Activated T-cell treated with anti-CD3 and anti-CD28 coated beads for 48 hours (primary cell): ENCODE results near the gene UNC13A.

Experiments used
- DNase-seq: peaks from one replicate; pipeline ENCODE4 v3.0.0-alpha.2; 2020; ENCODE audit warnings: low read depth

The UNC13A gene

DNA sequence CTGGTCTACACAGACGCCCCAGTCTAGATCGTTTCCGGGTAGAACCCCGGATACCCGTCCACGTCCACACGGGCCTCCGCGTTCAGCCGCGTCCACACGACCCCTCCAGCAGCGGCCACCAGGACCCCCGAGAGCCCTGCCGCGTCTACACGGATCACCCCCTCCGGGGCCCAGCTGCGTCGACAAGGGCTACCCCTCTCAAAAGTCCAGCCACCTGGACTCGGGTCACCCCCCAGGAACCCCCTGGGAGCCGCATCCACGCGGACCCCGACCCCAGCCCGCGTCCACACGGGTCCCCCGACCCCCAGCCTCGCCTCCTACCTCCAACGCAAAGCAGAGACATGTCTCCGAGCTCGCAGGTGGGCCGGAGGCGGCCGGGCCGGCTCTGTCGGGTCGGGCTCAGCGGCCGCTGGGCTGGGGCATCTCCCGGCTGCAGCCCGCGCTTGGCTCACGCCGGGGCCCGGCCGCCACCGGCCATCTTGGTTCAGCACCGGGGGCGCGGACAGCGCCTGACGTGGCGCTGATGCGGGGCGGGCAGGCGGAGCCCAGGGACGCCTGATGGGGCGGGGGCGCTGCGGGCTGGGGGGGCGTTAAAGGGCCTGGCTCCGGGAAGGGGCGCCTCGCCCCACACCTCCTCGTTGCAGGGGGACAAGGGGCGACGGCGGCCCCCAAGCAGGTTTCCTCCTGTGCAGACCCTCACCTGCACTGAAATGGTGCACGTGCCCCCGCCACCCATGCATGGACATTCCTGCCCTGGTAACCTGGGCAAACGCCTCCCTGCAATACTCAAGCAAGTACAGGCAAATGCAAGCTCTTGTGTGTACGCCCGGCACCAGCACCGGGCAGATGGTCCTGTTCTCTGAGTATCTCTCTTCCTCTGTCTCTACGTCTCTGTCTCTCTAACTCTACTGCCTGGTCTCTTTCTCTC, at the start of gene UNC13A:
UNC13A (minus strand) TSS at position 498 of the 928 bp plus-strand sequence; CDS start at position 343, 155 bp downstream.
- peak; percentile 42 for DNase-seq

DNA sequence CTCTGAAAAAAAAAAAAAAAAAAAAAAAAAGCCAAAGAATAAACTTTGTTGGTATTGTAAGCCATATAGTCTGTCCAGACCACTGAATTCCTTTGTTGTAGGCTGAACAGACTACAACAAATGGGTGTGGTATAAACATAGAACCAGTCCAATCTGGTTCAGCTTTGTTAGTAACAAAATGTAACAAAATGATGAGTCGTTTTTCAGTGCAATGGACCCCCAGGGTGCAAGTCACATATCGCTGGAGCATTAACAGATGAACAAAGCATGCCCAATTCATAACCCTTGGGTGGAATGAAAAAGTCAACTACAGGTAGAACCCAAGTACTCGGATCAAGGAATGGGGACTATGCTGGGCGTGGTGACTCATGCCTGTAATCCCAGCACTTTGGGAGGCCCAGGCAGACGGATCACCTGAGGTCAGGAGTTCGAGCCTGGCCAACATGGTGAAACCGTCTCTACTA, 49.6 kb upstream of the UNC13A start:
- no peak for DNase-seq

- DNase-seq: no peak
Measured at GRCh38 chr19:17735410-17735809, 47.3 kb upstream of the UNC13A start.

- DNase-seq: no peak
Measured at GRCh38 chr19:17734146-17734545, 46.0 kb upstream of the UNC13A start.

DNA sequence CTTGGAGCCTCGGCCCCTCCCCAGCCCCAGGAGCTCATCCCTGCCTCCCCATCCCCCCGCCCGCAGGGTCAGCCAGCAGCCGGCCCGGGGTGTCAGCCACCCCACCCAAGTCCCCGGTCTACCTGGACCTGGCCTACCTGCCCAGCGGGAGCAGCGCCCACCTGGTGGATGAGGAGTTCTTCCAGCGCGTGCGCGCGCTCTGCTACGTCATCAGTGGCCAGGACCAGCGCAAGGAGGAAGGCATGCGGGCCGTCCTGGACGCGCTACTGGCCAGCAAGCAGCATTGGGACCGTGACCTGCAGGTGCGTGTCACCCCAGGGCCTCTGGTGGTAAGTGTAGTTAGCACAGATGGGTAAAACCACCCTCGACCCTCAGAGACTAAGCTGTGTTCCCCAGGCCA, 45.0 kb upstream of the UNC13A start:
- DNase-seq: no peak

DNA sequence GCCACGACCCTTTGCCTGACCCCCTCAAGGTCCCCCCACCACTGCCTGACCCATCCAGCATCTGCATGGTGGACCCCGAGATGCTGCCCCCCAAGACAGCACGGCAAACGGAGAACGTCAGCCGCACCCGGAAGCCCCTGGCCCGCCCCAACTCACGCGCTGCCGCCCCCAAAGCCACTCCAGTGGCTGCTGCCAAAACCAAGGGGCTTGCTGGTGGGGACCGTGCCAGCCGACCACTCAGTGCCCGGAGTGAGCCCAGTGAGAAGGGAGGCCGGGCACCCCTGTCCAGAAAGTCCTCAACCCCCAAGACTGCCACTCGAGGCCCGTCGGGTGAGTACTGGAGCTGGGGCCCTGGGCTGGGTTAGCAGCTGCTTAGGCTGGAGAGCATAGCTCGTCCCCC, 39.7 kb upstream of the UNC13A start:
- no peak for DNase-seq

GRCh38 chr19:17726964-17727773, 39.0 kb upstream of the UNC13A start:
- DNase-seq: no peak

GRCh38 chr19:17726136-17726741, 38.1 kb upstream of the UNC13A start:
- no peak for DNase-seq

DNA sequence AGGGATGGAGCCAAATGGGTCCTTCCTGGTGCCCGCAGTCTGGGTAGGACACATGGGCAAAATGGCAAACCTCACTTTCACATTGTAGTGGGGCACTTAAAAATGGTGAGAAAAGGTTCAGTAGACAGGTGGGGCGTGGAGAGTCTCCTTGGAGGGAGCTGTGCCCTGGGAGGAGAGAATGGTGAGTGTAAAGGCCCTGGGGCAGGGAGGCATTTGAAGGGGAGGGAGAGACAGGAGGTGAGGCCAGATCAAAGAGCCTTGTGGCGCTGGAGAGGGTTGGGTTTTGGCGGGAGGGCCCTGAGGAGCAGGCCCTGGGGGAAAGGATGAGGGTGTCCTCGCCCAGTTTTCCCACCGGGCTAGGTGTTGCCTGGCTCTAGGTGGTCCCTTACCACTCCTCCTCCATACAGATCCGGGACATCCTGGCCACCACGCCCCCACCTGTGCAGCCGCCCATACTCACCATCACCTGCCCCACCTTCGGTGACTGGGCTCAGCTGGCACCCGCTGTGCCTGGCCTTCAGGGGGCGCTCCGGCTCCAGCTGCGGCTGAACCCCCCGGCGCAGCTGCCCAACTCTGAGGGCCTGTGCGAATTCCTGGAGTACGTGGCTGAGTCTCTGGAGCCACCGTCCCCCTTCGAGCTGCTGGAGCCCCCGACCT, 37.4 kb upstream of the UNC13A start:
- no peak for DNase-seq

DNA sequence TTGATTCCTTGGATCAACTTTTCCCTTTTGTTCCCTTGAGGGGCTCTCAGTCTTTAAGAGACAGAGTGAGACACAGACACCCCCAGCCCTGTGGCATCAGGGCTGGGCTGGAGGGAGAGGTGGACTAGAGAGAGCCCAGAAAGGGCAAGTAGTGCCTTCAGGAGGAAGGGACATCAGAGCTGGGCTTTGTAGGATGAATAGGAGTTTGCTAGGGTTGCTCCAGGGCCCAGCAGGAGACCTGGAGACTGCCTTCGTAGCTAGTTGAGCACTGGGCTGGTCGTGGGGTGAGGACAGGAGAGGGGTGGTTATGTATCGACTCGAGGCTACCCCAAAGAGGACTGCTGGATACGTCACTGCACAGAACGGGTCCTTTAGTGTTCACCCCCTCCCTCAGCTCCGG, 36.5 kb upstream of the UNC13A start:
- DNase-seq: no peak

- no peak for DNase-seq
Measured at GRCh38 chr19:17722655-17723240, 34.6 kb upstream of the UNC13A start.

DNA sequence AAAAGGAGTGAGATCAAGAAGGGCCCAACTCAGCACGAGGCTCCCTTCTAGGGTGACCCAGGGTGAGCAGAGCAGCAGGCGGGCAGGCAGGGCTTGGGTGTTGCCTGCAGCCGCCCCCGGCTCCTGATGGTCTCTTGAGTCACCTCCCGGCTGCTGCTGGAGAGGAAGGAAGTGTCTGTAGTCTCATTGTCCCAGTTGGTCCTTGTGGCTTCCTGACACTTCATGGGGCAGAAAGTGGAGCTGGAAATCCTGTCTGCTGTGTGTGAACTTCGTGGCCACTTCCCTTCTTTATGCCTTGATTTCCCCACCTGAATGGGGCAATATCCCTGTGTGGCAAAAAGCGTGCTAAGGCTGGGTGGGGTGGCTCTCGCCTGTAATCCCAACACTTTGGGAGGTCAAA, 33.7 kb upstream of the UNC13A start:
- no peak for DNase-seq

DNA sequence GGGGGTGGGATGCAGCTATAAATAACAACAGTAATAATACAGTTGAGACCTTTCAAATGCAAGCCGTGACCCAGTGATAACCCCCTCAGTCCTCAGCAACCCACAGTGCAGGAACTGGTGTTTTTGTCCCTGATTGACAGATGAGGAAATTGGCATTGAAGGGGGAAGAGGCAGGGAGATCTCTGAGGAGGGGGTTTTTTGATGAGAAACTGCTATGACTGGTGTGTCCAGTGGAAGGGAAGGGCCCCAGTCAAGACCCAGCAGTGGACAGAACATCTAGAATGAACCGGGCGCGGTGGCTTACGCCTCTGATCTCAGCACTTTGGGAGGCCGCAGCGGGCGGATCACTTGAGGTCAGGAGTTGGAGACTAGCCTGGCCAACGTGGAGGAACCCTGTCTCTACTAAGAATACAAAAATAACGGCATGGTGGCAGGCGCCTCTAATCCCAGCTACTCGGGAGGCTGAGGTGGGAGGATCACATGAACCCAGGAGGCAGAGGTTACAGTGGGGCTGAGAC, 33.0 kb upstream of the UNC13A start:
- no peak for DNase-seq

GRCh38 chr19:17720440-17720839, 32.3 kb upstream of the UNC13A start:
- DNase-seq: no peak

GRCh38 chr19:17719730-17720400, 31.7 kb upstream of the UNC13A start:
- DNase-seq: peak; percentile 20

- DNase-seq: peak; percentile 67
Measured at GRCh38 chr19:17718947-17719711, 31.0 kb upstream of the UNC13A start, which contains the start of gene MAP1S. MAP1S (plus strand) TSS chr19:17719480; CDS start chr19:17719503, 23 bp downstream.

GRCh38 chr19:17718550-17718946, 30.4 kb upstream of the UNC13A start:
- no peak for DNase-seq

DNA sequence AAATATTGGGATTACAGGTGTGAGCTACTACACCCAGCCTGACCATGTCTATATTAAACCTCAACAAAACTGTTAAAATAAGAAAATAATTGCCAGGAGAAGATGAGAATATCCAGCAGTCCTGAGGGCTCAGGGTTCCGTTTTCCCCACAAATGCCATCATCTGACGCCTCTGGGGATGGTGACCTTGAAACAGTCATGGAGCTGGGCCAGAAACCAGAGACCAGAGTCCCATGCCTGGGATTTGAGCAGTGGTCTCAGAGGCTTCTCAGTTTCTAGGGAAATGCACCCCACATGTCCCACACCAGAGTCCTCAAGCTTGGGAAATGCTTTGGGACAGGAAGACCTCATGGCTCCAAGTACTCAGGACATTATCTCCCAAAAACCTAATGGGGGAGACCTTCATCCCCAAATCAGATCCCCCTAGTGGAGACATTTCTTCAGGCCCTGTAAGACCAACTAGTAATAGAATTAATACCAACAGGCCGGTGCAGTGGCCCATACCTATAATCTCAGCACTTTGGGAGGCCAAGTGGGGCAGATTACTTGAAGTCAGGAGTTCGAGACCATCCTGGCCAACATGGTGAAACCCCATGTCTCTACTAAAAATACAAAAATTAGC, 28.3 kb upstream of the UNC13A start:
- DNase-seq: no peak

- DNase-seq: no peak
Measured at GRCh38 chr19:17711851-17712250, 23.7 kb upstream of the UNC13A start.
